ENCODE measurements around the gene HMCN2.

- no peak for TF ChIP-seq CTCF (IDR thresholded peaks at IDR 0.05)
- no peak for TF ChIP-seq POLR2A (IDR thresholded peaks at IDR 0.05)
Measured at GRCh38 chr9:130265431-130266235, at the start of gene HMCN2.

Measured in ovary (tissue), 3 donors.